GM12875 (cell line): Measurements from ENCODE around the gene LBHD2.

Experiments used
- H3K4me3 ChIP-seq: one replicate; pipeline ENCODE4 v1.5.1; 2011; ENCODE audit warnings: low read depth, low read length, control low read depth
- CTCF ChIP-seq: IDR thresholded peaks from 2 replicates; pipeline ENCODE4 v1.5.1; 2011; ENCODE audit warnings: low read depth, mild to moderate bottlenecking, control low read depth, inconsistent platforms, low read length, moderate library complexity, borderline replicate concordance; ENCODE audit not compliant: insufficient read depth

The LBHD2 gene

GRCh38 chr14:103055695-103056094 lies 28.3 kb upstream of the LBHD2 start:
- no peak overlapping the region for H3K4me3 ChIP-seq
- TF ChIP-seq CTCF, result no peak

GRCh38 chr14:103056322-103057027 lies 27.5 kb upstream of the LBHD2 start:
- peak overlapping the region; percentile 91 for H3K4me3 ChIP-seq
- TF ChIP-seq CTCF, result no peak

GRCh38 chr14:103057028-103057371 lies 27.0 kb upstream of the LBHD2 start:
- H3K4me3 ChIP-seq, result peak overlapping the region; percentile 91
- TF ChIP-seq CTCF, result no peak

GRCh38 chr14:103057372-103058163 lies 26.4 kb upstream of the LBHD2 start, which contains the start of gene CDC42BPB:
CDC42BPB (minus strand) TSS chr14:103057549; CDS start chr14:103057173, 376 bp downstream.
- H3K4me3 ChIP-seq, result peak within 1 kb of the TSS; percentile 91

GRCh38 chr14:103058164-103059055 lies 25.6 kb upstream of the LBHD2 start:
- no peak for TF ChIP-seq CTCF
- H3K4me3 ChIP-seq, result peak overlapping the region; percentile 91

More at GRCh38 chr14:103057372-103058163, 26.4 kb upstream of the LBHD2 start, which contains the start of gene CDC42BPB:
- no peak for TF ChIP-seq CTCF

- no peak for TF ChIP-seq CTCF
- no peak overlapping the region for H3K4me3 ChIP-seq
Observed at GRCh38 chr14:103059556-103059955, 24.5 kb upstream of the LBHD2 start.
